ENCODE data around the gene ARF5.

DNA sequence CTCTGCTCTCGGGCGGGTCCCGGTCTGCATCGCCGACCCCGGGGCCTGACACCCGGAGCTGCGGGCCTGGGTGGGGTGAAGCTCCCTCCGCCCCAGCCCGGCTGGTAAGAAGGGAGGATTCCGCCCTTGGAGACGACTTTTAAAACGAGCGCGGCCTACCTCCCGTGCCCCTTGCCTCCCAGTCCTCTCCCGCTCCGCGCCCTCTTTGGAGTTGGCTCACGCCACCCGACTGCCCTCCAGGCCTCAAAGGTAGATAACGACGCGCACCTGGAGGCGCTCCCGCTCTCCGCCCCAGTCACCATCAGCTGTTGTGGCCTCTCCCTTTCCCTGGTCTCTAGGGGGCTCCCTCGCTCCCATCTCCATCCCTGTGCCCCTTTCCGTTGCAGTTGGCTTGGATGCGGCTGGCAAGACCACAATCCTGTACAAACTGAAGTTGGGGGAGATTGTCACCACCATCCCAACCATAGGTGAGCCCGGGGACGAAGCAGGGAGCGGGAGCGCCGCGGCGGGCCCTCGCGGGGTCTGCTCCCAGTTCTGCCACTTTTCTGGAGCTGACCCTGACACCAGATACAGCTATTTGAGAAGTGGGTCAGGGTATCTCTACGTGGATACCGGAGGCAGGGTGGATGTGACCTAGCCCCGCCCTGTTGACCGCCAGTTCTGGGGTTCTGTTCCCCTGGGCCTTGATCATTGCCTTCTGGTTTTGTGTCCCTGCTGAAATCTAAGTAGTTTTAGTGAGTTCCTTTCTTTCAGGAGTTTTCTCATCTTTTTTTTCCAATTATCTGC is 679 bp downstream of the ARF5 start:
- no peak for TF ChIP-seq POLR2A (IDR thresholded peaks at IDR 0.05)
- TF ChIP-seq, protein P1, sequence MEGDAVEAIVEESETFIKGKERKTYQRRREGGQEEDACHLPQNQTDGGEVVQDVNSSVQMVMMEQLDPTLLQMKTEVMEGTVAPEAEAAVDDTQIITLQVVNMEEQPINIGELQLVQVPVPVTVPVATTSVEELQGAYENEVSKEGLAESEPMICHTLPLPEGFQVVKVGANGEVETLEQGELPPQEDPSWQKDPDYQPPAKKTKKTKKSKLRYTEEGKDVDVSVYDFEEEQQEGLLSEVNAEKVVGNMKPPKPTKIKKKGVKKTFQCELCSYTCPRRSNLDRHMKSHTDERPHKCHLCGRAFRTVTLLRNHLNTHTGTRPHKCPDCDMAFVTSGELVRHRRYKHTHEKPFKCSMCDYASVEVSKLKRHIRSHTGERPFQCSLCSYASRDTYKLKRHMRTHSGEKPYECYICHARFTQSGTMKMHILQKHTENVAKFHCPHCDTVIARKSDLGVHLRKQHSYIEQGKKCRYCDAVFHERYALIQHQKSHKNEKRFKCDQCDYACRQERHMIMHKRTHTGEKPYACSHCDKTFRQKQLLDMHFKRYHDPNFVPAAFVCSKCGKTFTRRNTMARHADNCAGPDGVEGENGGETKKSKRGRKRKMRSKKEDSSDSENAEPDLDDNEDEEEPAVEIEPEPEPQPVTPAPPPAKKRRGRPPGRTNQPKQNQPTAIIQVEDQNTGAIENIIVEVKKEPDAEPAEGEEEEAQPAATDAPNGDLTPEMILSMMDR (IDR thresholded peaks at IDR 0.05) = no peak
